HCT116 (cell line): ENCODE measurements around the gene NRTN. TPM values are rescaled to one million over a fixed set of nuclear protein-coding genes. Genes with fewer than 3 reads are reported as not detected.

ENCODE experiments used
- ATAC-seq: fragments of 200-7000 bp; cut with Tn5 transposase; 2 replicates; pipeline ENCODE4 v1.9.1; 2020; ENCODE audit warnings: mild to moderate bottlenecking, moderate library complexity
- BruUV-seq: library from RNA; stranded (reverse); fragments of 400-500 nt; replicated peaks from 2 replicates; lab custom pipeline; 2021; lab: Mats Ljungman, UMichigan
- CTCF ChIA-PET: fragments of 300-600 bp; sonication (Branson Sonifier 250); formaldehyde crosslinking; loops from one replicate; lab custom pipeline; 2021; ENCODE audit warnings: antibody characterized with exemption; lab: Charles Lee
- POLR2A ChIA-PET: fragments of 300-600, 350-600 bp; sonication (Branson Sonifier 250); formaldehyde crosslinking; loops from one replicate; lab custom pipeline; 2021; ENCODE audit warnings: antibody characterized with exemption; lab: Charles Lee
- RAD21 ChIA-PET, 2 experiments: fragments of 300-600 bp; sonication (Branson Sonifier 250); formaldehyde crosslinking; loops; one replicate each; lab custom pipeline; 2023; ENCODE audit warnings: low total read pairs in 2 of 2; ENCODE audit not compliant: uncharacterized antibody in 2 of 2, unreplicated experiment in 2 of 2, low non-redundant PET in 1 of 2; lab: Charles Lee
- DNase-seq: peaks from one replicate; pipeline ENCODE4 v3.0.0-alpha.2; 2010; ENCODE audit warnings: low read depth, low spot score
- H2AFZ ChIP-seq: fragments of 200-600 bp; shearing (Covaris generic), sonication (generic); 2 replicates; pipeline ENCODE4 v1.6.1; 2017; ENCODE audit warnings: low read depth, mixed run types, mixed read lengths, antibody characterized with exemption, low read length; ENCODE audit not compliant: poor library complexity, severe bottlenecking
- H3K27ac ChIP-seq: 2 replicates; pipeline ENCODE4 v1.5.1; 2012; ENCODE audit warnings: low read depth, low read length
- H3K27me3 ChIP-seq: fragments of 200-600 bp; sonication (generic); 2 replicates; pipeline ENCODE4 v1.6.1; 2016; ENCODE audit warnings: mixed run types, low read length, mixed read lengths; ENCODE audit not compliant: insufficient read depth
- H3K36me3 ChIP-seq, 2 experiments: fragments of 200-500 bp in 1 of 2; fragments of 200-600 bp in 1 of 2; sonication (Bioruptor generic) in 1 of 2; sonication (generic) in 1 of 2; 2 replicates each; pipeline versions ENCODE4 v1.5.1 to v1.6.1; 2014 to 2016; ENCODE audit warnings: low read length in 2 of 2, inconsistent platforms in 1 of 2, mixed read lengths in 1 of 2, mixed run types in 1 of 2; ENCODE audit not compliant: insufficient read depth in 2 of 2, control insufficient read depth in 1 of 2
- H3K4me1 ChIP-seq, 2 experiments: fragments of 200-600 bp in 1 of 2; sonication (generic) in 1 of 2; 2 replicates each; pipeline versions ENCODE4 v1.5.1 to v1.6.1; 2012 to 2017; ENCODE audit warnings: low read length in 2 of 2, inconsistent platforms in 1 of 2, mild to moderate bottlenecking in 1 of 2, mixed read lengths in 1 of 2, mixed run types in 1 of 2, moderate library complexity in 1 of 2; ENCODE audit not compliant: insufficient read depth in 2 of 2, control insufficient read depth in 1 of 2
- H3K4me2 ChIP-seq: fragments of 200-600 bp; sonication (generic); 2 replicates; pipeline ENCODE4 v1.6.1; 2017; ENCODE audit warnings: mixed run types, low read length, mixed read lengths
- H3K4me3 ChIP-seq, 2 experiments: fragments of 200-600 bp in 1 of 2; sonication (generic) in 1 of 2; replicated peaks in 1 of 2; 2 replicates each; pipeline ENCODE4 v1.5.1; 2011 to 2016; ENCODE audit warnings: low read length in 2 of 2, control low read depth in 1 of 2, low read depth in 1 of 2, mild to moderate bottlenecking in 1 of 2, mixed read lengths in 1 of 2, mixed run types in 1 of 2
- H3K79me2 ChIP-seq: fragments of 200-600 bp; sonication (generic); 2 replicates; pipeline ENCODE4 v1.6.1; 2017; ENCODE audit warnings: mild to moderate bottlenecking, mixed run types, low read length, moderate library complexity, mixed read lengths; ENCODE audit not compliant: insufficient read depth
- H3K9ac ChIP-seq: fragments of 200-600 bp; sonication (generic); 2 replicates; pipeline ENCODE4 v1.6.1; 2016; ENCODE audit warnings: low read length, mixed read lengths
- H3K9me2 ChIP-seq: fragments of 200-600 bp; sonication (generic), shearing (Covaris generic); 2 replicates; pipeline ENCODE4 v1.6.1; 2017; ENCODE audit warnings: mixed run types, mild to moderate bottlenecking, moderate library complexity; ENCODE audit not compliant: insufficient read depth
- H3K9me3 ChIP-seq, 2 experiments: fragments of 200-500 bp in 1 of 2; fragments of 200-600 bp in 1 of 2; sonication (Bioruptor generic) in 1 of 2; sonication (generic) in 1 of 2; 2 replicates each; pipeline ENCODE4 v1.6.1; 2014 to 2017; ENCODE audit warnings: low read length in 2 of 2, mixed read lengths in 2 of 2, inconsistent platforms in 1 of 2, low read depth in 1 of 2, mild to moderate bottlenecking in 1 of 2, mixed run types in 1 of 2, moderate library complexity in 1 of 2; ENCODE audit not compliant: control insufficient read depth in 1 of 2, insufficient read depth in 1 of 2
- H4K20me1 ChIP-seq: fragments of 200-600 bp; sonication (generic), shearing (Covaris generic); 2 replicates; pipeline ENCODE4 v1.6.1; 2017; ENCODE audit warnings: mixed run types, mild to moderate bottlenecking, moderate library complexity; ENCODE audit not compliant: insufficient read depth
- CBX3 ChIP-seq: IDR thresholded peaks from 2 replicates; pipeline ENCODE4 v1.6.1; 2012; ENCODE audit warnings: low read depth
- CEBPB ChIP-seq: IDR thresholded peaks from 2 replicates; pipeline ENCODE4 v1.6.1; 2012; ENCODE audit warnings: low read depth
- CTCF ChIP-seq, 3 experiments: fragments of 200-600 bp in 1 of 3; sonication (generic) in 1 of 3; IDR thresholded peaks in 2 of 3; conservative IDR thresholded peaks in 1 of 3; 2 replicates each; pipeline ENCODE4 v1.5.1; 2012 to 2017; ENCODE audit warnings: low read depth in 2 of 3, low read length in 2 of 3, antibody characterized with exemption in 1 of 3, borderline replicate concordance in 1 of 3, control low read depth in 1 of 3, mild to moderate bottlenecking in 1 of 3, mixed read lengths in 1 of 3, mixed run types in 1 of 3, moderate library complexity in 1 of 3; ENCODE audit not compliant: insufficient read depth in 1 of 3
- EZH2 ChIP-seq: fragments of 200-600 bp; sonication (generic); IDR thresholded peaks from 2 replicates; pipeline ENCODE4 v1.6.1; 2017; ENCODE audit warnings: antibody characterized with exemption, mixed run types
- JUND ChIP-seq: IDR thresholded peaks from 2 replicates; pipeline ENCODE4 v1.6.1; 2012
- MAX ChIP-seq: IDR thresholded peaks from 2 replicates; pipeline ENCODE4 v1.6.1; 2012
- POLR2A ChIP-seq: IDR thresholded peaks from 2 replicates; pipeline ENCODE4 v1.7.0; 2011; ENCODE audit warnings: borderline replicate concordance; ENCODE audit not compliant: insufficient read depth, insufficient read length; ENCODE audit errors: extremely low read depth
- POLR2AphosphoS5 ChIP-seq: IDR thresholded peaks from 2 replicates; pipeline ENCODE4 v1.6.1; 2011; ENCODE audit warnings: mild to moderate bottlenecking, low read depth, low read length, moderate library complexity
- TCF7L2 ChIP-seq: IDR thresholded peaks from 2 replicates; pipeline ENCODE4 v1.7.0; 2011; ENCODE audit warnings: borderline replicate concordance, inconsistent platforms; ENCODE audit not compliant: insufficient read depth, insufficient read length; ENCODE audit errors: extremely low read depth
- ZNF274 ChIP-seq: fragments of 200-500 bp; sonication (Bioruptor generic); IDR thresholded peaks from 2 replicates; pipeline ENCODE4 v1.6.1; 2014; ENCODE audit warnings: mild to moderate bottlenecking, low read depth, low read length, inconsistent platforms
- intact Hi-C: fragments of 100-400 bp; cut with micrococcal nuclease; formaldehyde crosslinking; loops from 2 replicates; pipeline ENCODE4 v1.10.0; 2022
- total RNA-seq: library from RNA; stranded (reverse); gene quantifications from one replicate; pipeline ENCODE4 v1.2.1, GENCODE V29; 2021; ENCODE audit not compliant: unreplicated experiment

The NRTN gene
- total RNA-seq, 1 experiment from 2014 or later = 11.5 TPM

GRCh38 chr19:5806905-5807304, 2.0 kb downstream of the NRTN start:
- Histone ChIP-seq H3K27ac (no peak overlapping the region), H3K36me3 (no peaks in the 10 kb centered on the region), H3K9me3 (no peaks in the 10 kb centered on the region), H4K20me1 (no peaks in the 10 kb centered on the region), H3K4me1 (peaks cover 5 to 24% of the 10 kb centered on the region in 2 experiments), H3K9ac (no peak overlapping the region), H3K27me3 (no peaks in the 10 kb centered on the region), H3K79me2 (no peaks in the 10 kb centered on the region), H2AFZ (no peak overlapping the region), H3K4me3 (no peak overlapping the region), H3K4me2 (no peak overlapping the region), H3K9me2 (no peaks in the 10 kb centered on the region)
- RAD21 ChIA-PET = no interaction called here
- no peak for TF ChIP-seq MAX
- no peak for TF ChIP-seq CTCF (IDR thresholded peaks at IDR 0.05 in 2 of 3, conservative IDR thresholded peaks at IDR 0.05 in 1 of 3; ENCODE audit: borderline replicate concordance in 1 of 3, insufficient read depth in 1 of 3, low read depth in 2 of 3, low read length in 2 of 3)
- no peak for TF ChIP-seq CEBPB
- TF ChIP-seq POLR2A = no peak
- no peak for TF ChIP-seq ZNF274
- no peak for TF ChIP-seq POLR2AphosphoS5
- TF ChIP-seq TCF7L2 = no peak
- no peak for TF ChIP-seq CBX3
- no peak for TF ChIP-seq JUND
- no peak for TF ChIP-seq EZH2
- DNase-seq (no peak), ATAC-seq (no peak)
- POLR2A ChIA-PET = interaction anchor here (0.9 kb wide), 1 partner anchor 21 kb away, joined by 4 read pairs; no protein-coding TSS in a partner anchor
- CTCF ChIA-PET = interaction anchor here (0.8 to 1.2 kb wide), 3 partner anchors 13 to 97 kb away, joined by 3 read pairs; no protein-coding TSS in a partner anchor
- BruUV-seq = no TSS peak
- intact Hi-C loops = no loop called here
